HL-60 (cell line): ENCODE data around the gene SLC35A5.

ENCODE experiments used
- DNase-seq, 2 experiments: peaks; one replicate each; pipeline ENCODE4 v3.0.0-alpha.2; 2010 to 2020; ENCODE audit warnings: low read depth in 1 of 2, low spot score in 1 of 2
- H3K27ac ChIP-seq: fragments of 250-450 bp; sonication (Bioruptor Pico); replicated peaks from 2 replicates; pipeline ENCODE4 v1.5.1; 2020; ENCODE audit warnings: mild to moderate bottlenecking, moderate library complexity
- H3K27me3 ChIP-seq: fragments of 250-450 bp; sonication (Bioruptor Pico); 2 replicates; pipeline ENCODE4 v1.5.1; 2021; ENCODE audit warnings: mild to moderate bottlenecking, moderate library complexity; ENCODE audit not compliant: insufficient read depth, poor library complexity, severe bottlenecking
- H3K4me3 ChIP-seq: replicated peaks from 2 replicates; pipeline ENCODE4 v1.5.1; 2011; ENCODE audit warnings: mild to moderate bottlenecking, control low read depth, low read length; ENCODE audit not compliant: insufficient read depth
- GABPA ChIP-seq: IDR thresholded peaks from 2 replicates; pipeline ENCODE4 v1.6.1; 2012; ENCODE audit warnings: low read depth
- POLR2AphosphoS5 ChIP-seq: IDR thresholded peaks from 2 replicates; pipeline ENCODE4 v1.6.1; 2012; ENCODE audit warnings: low read depth
- SPI1 ChIP-seq: IDR thresholded peaks from 2 replicates; pipeline ENCODE4 v1.6.1; 2012; ENCODE audit warnings: low read depth, mild to moderate bottlenecking, borderline replicate concordance
- TF ChIP-seq, protein P1 (sequence below): IDR thresholded peaks from one replicate; pipeline ENCODE4 v1.5.1; 2011; ENCODE audit warnings: low read length, control low read depth, inconsistent platforms; ENCODE audit not compliant: insufficient read depth
- TF ChIP-seq, protein P2 (sequence below): IDR thresholded peaks from 2 replicates; pipeline ENCODE4 v1.6.1; 2012; ENCODE audit warnings: low read depth; ENCODE audit not compliant: insufficient replicate concordance

The SLC35A5 gene

DNA sequence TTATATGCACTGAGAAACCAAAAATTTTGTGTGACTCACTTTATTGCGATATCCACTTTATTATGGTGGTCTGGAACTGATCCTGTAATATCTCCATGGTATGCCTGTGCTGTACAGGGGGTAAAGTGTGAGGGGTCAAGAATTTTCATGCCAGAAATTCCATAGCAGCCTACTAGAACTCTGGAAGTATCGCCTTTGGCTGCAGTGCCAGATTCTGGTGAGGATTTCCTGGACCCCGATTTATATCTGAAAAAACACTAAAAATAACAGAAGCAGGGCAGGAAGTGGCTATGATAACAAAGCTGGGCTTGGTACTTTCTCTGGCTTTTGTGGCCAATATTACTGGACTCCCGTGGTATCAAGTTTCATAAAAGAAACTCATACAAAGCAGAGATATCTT, 42.7 kb downstream of the SLC35A5 start:
- Histone ChIP-seq H3K27ac (no peak overlapping the region), H3K27me3 (no peaks in the 10 kb centered on the region), H3K4me3 (no peak overlapping the region)
- no peak for TF ChIP-seq SPI1
- no peak for TF ChIP-seq POLR2AphosphoS5
- TF ChIP-seq, protein P1, sequence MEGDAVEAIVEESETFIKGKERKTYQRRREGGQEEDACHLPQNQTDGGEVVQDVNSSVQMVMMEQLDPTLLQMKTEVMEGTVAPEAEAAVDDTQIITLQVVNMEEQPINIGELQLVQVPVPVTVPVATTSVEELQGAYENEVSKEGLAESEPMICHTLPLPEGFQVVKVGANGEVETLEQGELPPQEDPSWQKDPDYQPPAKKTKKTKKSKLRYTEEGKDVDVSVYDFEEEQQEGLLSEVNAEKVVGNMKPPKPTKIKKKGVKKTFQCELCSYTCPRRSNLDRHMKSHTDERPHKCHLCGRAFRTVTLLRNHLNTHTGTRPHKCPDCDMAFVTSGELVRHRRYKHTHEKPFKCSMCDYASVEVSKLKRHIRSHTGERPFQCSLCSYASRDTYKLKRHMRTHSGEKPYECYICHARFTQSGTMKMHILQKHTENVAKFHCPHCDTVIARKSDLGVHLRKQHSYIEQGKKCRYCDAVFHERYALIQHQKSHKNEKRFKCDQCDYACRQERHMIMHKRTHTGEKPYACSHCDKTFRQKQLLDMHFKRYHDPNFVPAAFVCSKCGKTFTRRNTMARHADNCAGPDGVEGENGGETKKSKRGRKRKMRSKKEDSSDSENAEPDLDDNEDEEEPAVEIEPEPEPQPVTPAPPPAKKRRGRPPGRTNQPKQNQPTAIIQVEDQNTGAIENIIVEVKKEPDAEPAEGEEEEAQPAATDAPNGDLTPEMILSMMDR = no peak
- TF ChIP-seq GABPA = no peak
- DNase-seq = no peak

DNA sequence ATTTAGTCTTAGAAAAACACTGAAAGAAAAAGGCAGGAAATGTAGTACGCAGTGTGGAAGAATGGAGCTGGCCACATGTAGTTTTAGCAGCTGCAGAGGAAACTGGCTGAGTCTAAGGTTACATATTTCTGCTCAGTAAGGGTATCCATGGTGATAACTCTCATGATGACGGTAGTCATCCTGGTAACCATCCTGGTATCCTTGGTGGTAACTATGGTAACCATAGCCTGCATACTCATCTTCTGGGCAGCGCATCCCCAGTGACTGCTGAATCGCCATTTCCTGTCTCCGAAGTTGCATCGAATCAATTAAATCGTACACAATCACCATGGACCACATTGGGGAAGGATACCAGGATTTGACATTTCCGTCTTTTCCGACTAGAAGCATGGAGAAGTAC, 43.4 kb downstream of the SLC35A5 start:
- H3K27me3 ChIP-seq = no peaks in the 10 kb centered on the region
- no peak for DNase-seq
- TF ChIP-seq, protein P2, sequence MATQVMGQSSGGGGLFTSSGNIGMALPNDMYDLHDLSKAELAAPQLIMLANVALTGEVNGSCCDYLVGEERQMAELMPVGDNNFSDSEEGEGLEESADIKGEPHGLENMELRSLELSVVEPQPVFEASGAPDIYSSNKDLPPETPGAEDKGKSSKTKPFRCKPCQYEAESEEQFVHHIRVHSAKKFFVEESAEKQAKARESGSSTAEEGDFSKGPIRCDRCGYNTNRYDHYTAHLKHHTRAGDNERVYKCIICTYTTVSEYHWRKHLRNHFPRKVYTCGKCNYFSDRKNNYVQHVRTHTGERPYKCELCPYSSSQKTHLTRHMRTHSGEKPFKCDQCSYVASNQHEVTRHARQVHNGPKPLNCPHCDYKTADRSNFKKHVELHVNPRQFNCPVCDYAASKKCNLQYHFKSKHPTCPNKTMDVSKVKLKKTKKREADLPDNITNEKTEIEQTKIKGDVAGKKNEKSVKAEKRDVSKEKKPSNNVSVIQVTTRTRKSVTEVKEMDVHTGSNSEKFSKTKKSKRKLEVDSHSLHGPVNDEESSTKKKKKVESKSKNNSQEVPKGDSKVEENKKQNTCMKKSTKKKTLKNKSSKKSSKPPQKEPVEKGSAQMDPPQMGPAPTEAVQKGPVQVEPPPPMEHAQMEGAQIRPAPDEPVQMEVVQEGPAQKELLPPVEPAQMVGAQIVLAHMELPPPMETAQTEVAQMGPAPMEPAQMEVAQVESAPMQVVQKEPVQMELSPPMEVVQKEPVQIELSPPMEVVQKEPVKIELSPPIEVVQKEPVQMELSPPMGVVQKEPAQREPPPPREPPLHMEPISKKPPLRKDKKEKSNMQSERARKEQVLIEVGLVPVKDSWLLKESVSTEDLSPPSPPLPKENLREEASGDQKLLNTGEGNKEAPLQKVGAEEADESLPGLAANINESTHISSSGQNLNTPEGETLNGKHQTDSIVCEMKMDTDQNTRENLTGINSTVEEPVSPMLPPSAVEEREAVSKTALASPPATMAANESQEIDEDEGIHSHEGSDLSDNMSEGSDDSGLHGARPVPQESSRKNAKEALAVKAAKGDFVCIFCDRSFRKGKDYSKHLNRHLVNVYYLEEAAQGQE = no peak
- TF ChIP-seq, protein P1 = no peak
- TF ChIP-seq GABPA (no peak), SPI1 (no peak), POLR2AphosphoS5 (no peak)
- no peak overlapping the region for H3K27ac ChIP-seq
- no peak overlapping the region for H3K4me3 ChIP-seq

DNA sequence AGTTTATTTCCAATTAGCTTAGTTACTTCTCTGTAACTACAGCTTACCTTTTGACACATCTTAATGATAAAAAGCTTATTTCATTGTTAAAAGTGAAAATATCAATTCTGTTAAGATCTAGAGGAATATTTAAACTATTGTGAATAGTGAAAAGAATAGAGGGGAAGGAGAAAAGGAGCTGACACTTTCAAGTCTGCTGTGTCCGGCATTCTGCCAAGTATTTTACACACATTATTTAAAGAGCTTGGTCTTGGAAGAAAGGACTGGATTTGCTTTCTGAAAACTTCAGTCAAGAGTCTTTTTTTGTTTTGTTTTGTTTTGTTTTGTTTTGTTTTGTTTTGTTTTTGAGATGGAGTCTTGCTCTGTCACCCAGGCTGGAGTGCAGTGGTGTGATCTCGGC, 44.3 kb downstream of the SLC35A5 start:
- H3K4me3 ChIP-seq = no peak overlapping the region
- no peak for DNase-seq
- TF ChIP-seq POLR2AphosphoS5 = no peak
- TF ChIP-seq, protein P1 = no peak
- no peak for TF ChIP-seq GABPA
- TF ChIP-seq, protein P2 = no peak
- no peak for TF ChIP-seq SPI1
- H3K27ac ChIP-seq = no peak overlapping the region
- H3K27me3 ChIP-seq = no peaks in the 10 kb centered on the region

DNA sequence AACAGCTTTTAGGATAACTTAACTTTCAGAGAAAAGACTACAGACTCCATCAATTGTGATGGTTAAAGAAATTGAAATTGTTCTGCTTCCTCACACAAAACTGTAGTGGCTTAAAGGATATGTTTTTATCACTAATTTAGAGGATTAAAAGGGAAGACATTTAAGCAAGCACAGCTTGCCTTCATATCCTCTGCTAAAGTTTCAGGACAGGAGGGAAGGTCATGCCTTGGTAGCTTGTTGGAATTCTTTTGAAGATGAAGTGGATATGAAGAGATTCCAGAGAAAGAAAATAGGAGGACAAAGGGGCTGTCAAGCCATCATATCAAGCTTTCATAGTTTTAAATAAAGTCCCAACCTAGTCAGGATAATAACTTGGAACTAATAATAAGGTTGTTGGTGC, 46.0 kb downstream of the SLC35A5 start:
- Histone ChIP-seq H3K27ac (no peak overlapping the region), H3K27me3 (no peaks in the 10 kb centered on the region), H3K4me3 (no peak overlapping the region)
- TF ChIP-seq SPI1 (no peak), POLR2AphosphoS5 (no peak), GABPA (no peak)
- TF ChIP-seq, protein P1 = no peak
- TF ChIP-seq, protein P2 = no peak
- DNase-seq = no peak
